CD4-positive, alpha-beta T cell (primary cell): ENCODE measurements around the gene FBN2. TPM values are rescaled to one million over a fixed set of nuclear protein-coding genes. Genes with fewer than 3 reads are reported as not detected.

Experiments used
- ATAC-seq: fragments of 200-7000 bp; cut with Tn5 transposase; one replicate; pipeline ENCODE4 v1.10.0; 2022; ENCODE audit warnings: mild to moderate bottlenecking; ENCODE audit not compliant: poor library complexity
- CTCF ChIA-PET: fragments of 350-600 bp; sonication (Branson Sonifier 250); formaldehyde crosslinking; loops from one replicate; lab custom pipeline; 2021; ENCODE audit warnings: antibody characterized with exemption, inconsistent platforms; lab: Charles Lee
- POLR2A ChIA-PET: fragments of 350-600 bp; sonication (Branson Sonifier 250); formaldehyde crosslinking; loops from one replicate; lab custom pipeline; 2021; ENCODE audit warnings: antibody characterized with exemption, inconsistent platforms; lab: Charles Lee
- DNase-seq, 14 experiments: peaks; one replicate each; pipeline ENCODE4 v3.0.0-alpha.2; 2013 to 2020; ENCODE audit warnings: mixed read lengths in 2 of 14
- H3K27ac ChIP-seq, 2 donors: one replicate each; pipeline versions ENCODE4 v1.5.1 to v1.7.0; 2013; ENCODE audit warnings: low read length in 2 of 2, low read depth in 1 of 2, mild to moderate bottlenecking in 1 of 2
- H3K27me3 ChIP-seq, 2 experiments: 1 replicate in 1 of 2; 2 replicates in 1 of 2; pipeline versions ENCODE4 v1.6.1 to v1.7.0; 2013; ENCODE audit warnings: low read length in 2 of 2, control low read depth in 1 of 2, mild to moderate bottlenecking in 1 of 2, moderate library complexity in 1 of 2; ENCODE audit not compliant: insufficient read depth in 2 of 2, control insufficient read depth in 1 of 2
- H3K36me3 ChIP-seq: one replicate; pipeline ENCODE4 v1.6.1; 2013; ENCODE audit warnings: low read length, control low read depth; ENCODE audit not compliant: insufficient read depth
- H3K4me1 ChIP-seq: one replicate; pipeline ENCODE4 v1.6.1; 2013; ENCODE audit warnings: low read length, control low read depth; ENCODE audit not compliant: insufficient read depth
- H3K4me3 ChIP-seq: one replicate; pipeline ENCODE4 v1.5.1; 2013; ENCODE audit warnings: mild to moderate bottlenecking, low read length, moderate library complexity
- H3K9me3 ChIP-seq, 2 experiments: 1 replicate in 1 of 2; 2 replicates in 1 of 2; pipeline versions ENCODE4 v1.6.1 to v1.7.0; 2013; ENCODE audit warnings: low read length in 2 of 2, mild to moderate bottlenecking in 2 of 2, control low read depth in 1 of 2, moderate library complexity in 1 of 2; ENCODE audit not compliant: control insufficient read depth in 1 of 2, insufficient read depth in 1 of 2
- H3K27ac Mint-ChIP-seq: one replicate; pipeline ENCODE4 v1.8.0; 2020; ENCODE audit warnings: mixed read lengths
- H3K27me3 Mint-ChIP-seq: one replicate; pipeline ENCODE4 v1.8.0; 2021; ENCODE audit warnings: mixed read lengths
- H3K36me3 Mint-ChIP-seq: one replicate; pipeline ENCODE4 v1.8.0; 2021; ENCODE audit warnings: low read depth, mixed read lengths
- H3K4me1 Mint-ChIP-seq: one replicate; pipeline ENCODE4 v1.8.0; 2021; ENCODE audit warnings: low read depth, mixed read lengths
- H3K4me3 Mint-ChIP-seq: one replicate; pipeline ENCODE4 v1.8.0; 2020; ENCODE audit warnings: mild to moderate bottlenecking, mixed read lengths
- H3K9me3 Mint-ChIP-seq: one replicate; pipeline ENCODE4 v1.8.0; 2020; ENCODE audit warnings: mixed read lengths
- intact Hi-C, 2 experiments: fragments of 100-400 bp; cut with DNase I in 1 of 2; cut with micrococcal nuclease in 1 of 2; formaldehyde crosslinking; loops; one replicate each; pipeline versions ENCODE4 v1.15.1 to v1.9.0; 2023 to 2025; cut with DNase I, micrococcal nuclease
- total RNA-seq, 174 experiments: library from RNA in 2 of 174; stranded (reverse) in 2 of 174; gene quantifications; one replicate each; pipeline ENCODE4 v1.2.3 and lab custom pipeline; 2021 to 2026
- TF ChIP-seq, protein P1 (sequence below): fragments of 200-600 bp; IDR thresholded peaks from one replicate; pipeline ENCODE4 v1.8.0; 2022; ENCODE audit warnings: antibody characterized with exemption, mild to moderate bottlenecking

The FBN2 gene
- total RNA-seq, 2 experiments from 2014 or later, result 0.06 TPM; not detected in 1

DNA sequence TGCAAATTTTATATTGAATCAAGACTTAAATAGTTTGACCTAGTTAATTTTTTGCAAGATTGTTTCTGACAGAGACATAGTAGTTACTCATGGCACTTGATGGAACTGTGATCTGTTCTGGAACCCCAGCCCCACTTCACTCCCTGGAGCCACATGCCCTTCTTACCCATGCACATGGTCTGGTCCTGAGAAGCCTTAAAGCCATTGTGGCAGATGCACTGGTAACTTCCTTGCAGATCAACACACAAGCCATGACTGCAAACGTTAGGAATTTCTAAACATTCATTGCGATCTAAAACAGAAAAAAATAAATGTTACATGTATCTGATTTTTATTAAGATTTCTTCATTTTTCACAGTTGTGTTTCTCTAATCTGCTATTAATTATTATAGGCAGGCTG, 233.3 kb downstream of the FBN2 start:
- TF ChIP-seq, protein P1, sequence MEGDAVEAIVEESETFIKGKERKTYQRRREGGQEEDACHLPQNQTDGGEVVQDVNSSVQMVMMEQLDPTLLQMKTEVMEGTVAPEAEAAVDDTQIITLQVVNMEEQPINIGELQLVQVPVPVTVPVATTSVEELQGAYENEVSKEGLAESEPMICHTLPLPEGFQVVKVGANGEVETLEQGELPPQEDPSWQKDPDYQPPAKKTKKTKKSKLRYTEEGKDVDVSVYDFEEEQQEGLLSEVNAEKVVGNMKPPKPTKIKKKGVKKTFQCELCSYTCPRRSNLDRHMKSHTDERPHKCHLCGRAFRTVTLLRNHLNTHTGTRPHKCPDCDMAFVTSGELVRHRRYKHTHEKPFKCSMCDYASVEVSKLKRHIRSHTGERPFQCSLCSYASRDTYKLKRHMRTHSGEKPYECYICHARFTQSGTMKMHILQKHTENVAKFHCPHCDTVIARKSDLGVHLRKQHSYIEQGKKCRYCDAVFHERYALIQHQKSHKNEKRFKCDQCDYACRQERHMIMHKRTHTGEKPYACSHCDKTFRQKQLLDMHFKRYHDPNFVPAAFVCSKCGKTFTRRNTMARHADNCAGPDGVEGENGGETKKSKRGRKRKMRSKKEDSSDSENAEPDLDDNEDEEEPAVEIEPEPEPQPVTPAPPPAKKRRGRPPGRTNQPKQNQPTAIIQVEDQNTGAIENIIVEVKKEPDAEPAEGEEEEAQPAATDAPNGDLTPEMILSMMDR, result no peak
- CTCF ChIA-PET, result no interaction called here
- POLR2A ChIA-PET, result no interaction called here
- H3K4me1 Mint-ChIP-seq, result no peaks in the 10 kb centered on the region
- H3K36me3 Mint-ChIP-seq, result no peaks in the 10 kb centered on the region
- Histone ChIP-seq H3K36me3 (no peaks in the 10 kb centered on the region), H3K9me3 (no peaks in the 10 kb centered on the region), H3K27ac (no peak overlapping the region), H3K4me1 (no peaks in the 10 kb centered on the region), H3K4me3 (no peak overlapping the region), H3K27me3 (no peaks in the 10 kb centered on the region)
- no peak overlapping the region for H3K27ac Mint-ChIP-seq
- no peaks in the 10 kb centered on the region for H3K9me3 Mint-ChIP-seq
- intact Hi-C loops, result no loop called here
- ATAC-seq (no peak), DNase-seq (no peak)
- H3K4me3 Mint-ChIP-seq, result no peak overlapping the region
- no peaks in the 10 kb centered on the region for H3K27me3 Mint-ChIP-seq

DNA sequence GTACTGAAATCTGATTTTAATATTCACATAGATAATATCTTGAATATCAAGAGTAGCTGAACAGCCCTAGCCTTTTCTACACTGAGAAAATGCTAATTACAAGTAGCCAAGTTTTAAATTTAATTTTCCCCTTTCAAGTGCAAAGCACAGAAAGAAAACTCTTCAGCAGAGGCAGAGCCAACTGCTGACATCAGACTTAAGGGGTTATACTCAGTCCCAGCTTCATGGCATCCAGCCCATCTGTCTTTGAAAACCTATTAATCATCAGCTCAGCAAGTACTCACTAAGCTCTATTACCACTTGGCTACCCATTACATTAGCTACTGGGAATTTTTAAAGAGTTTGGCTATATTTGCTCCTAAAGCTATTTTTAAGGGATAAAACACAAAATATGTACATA, 234.0 kb downstream of the FBN2 start:
- Histone ChIP-seq H3K36me3 (no peaks in the 10 kb centered on the region), H3K27me3 (no peaks in the 10 kb centered on the region), H3K4me1 (no peaks in the 10 kb centered on the region), H3K9me3 (no peaks in the 10 kb centered on the region), H3K4me3 (no peak overlapping the region), H3K27ac (no peak overlapping the region)
- no peaks in the 10 kb centered on the region for H3K9me3 Mint-ChIP-seq
- H3K27me3 Mint-ChIP-seq, result no peaks in the 10 kb centered on the region
- H3K4me3 Mint-ChIP-seq, result no peak overlapping the region
- H3K27ac Mint-ChIP-seq, result no peak overlapping the region
- no peaks in the 10 kb centered on the region for H3K36me3 Mint-ChIP-seq
- POLR2A ChIA-PET, result no interaction called here
- intact Hi-C loops, result no loop called here
- no peak for DNase-seq
- CTCF ChIA-PET, result no interaction called here
- H3K4me1 Mint-ChIP-seq, result no peaks in the 10 kb centered on the region
- TF ChIP-seq, protein P1, result no peak
- no peak for ATAC-seq

DNA sequence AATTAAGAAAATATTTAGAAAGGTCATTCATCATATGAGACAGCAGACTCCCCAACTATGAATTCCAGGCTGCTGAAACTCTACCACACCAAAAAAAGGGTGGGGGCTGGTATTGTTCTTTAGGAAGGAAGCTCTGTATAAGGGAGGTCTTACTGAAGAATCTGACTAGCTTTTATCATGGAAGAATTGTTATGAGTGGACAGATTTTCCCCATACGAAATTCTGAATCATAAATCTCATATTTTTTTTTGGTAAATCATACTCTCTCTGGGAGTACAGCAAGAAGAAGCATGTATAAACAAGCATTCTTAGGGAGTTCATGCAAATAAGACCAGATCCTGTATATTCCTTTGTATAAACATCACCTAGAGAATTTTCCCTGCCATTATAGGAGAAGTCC, 234.5 kb downstream of the FBN2 start:
- H3K9me3 Mint-ChIP-seq, result no peaks in the 10 kb centered on the region
- ATAC-seq, result no peak
- POLR2A ChIA-PET, result no interaction called here
- CTCF ChIA-PET, result no interaction called here
- no peaks in the 10 kb centered on the region for H3K4me1 ChIP-seq
- H3K4me3 Mint-ChIP-seq, result no peak overlapping the region
- no peak for DNase-seq
- no peak overlapping the region for H3K27ac ChIP-seq
- H3K27ac Mint-ChIP-seq, result no peak overlapping the region
- H3K36me3 Mint-ChIP-seq, result no peaks in the 10 kb centered on the region
- TF ChIP-seq, protein P1, result no peak
- H3K27me3 Mint-ChIP-seq, result no peaks in the 10 kb centered on the region
- no peaks in the 10 kb centered on the region for H3K4me1 Mint-ChIP-seq
- no peaks in the 10 kb centered on the region for H3K36me3 ChIP-seq
- H3K9me3 ChIP-seq, result no peaks in the 10 kb centered on the region
- no peaks in the 10 kb centered on the region for H3K27me3 ChIP-seq
- H3K4me3 ChIP-seq, result no peak overlapping the region
- intact Hi-C loops, result no loop called here
